OCI-LY7 (cell line): ENCODE data around the gene TMEM52B.

ENCODE experiments used
- EZH2phosphoT487 ChIP-seq: fragments of 200-600 bp; sonication (generic); IDR thresholded peaks from 2 replicates; pipeline ENCODE4 v1.6.1; 2018; ENCODE audit warnings: low read depth, borderline replicate concordance, mild to moderate bottlenecking, mixed run types, antibody characterized with exemption, low read length, moderate library complexity, mixed read lengths
- TF ChIP-seq, protein P1 (sequence below): fragments of 200-600 bp; sonication (generic); conservative IDR thresholded peaks from 2 replicates; pipeline ENCODE4 v1.5.1; 2014; ENCODE audit warnings: mild to moderate bottlenecking, antibody characterized with exemption, low read length, moderate library complexity, mixed read lengths

- TF ChIP-seq, protein P1, sequence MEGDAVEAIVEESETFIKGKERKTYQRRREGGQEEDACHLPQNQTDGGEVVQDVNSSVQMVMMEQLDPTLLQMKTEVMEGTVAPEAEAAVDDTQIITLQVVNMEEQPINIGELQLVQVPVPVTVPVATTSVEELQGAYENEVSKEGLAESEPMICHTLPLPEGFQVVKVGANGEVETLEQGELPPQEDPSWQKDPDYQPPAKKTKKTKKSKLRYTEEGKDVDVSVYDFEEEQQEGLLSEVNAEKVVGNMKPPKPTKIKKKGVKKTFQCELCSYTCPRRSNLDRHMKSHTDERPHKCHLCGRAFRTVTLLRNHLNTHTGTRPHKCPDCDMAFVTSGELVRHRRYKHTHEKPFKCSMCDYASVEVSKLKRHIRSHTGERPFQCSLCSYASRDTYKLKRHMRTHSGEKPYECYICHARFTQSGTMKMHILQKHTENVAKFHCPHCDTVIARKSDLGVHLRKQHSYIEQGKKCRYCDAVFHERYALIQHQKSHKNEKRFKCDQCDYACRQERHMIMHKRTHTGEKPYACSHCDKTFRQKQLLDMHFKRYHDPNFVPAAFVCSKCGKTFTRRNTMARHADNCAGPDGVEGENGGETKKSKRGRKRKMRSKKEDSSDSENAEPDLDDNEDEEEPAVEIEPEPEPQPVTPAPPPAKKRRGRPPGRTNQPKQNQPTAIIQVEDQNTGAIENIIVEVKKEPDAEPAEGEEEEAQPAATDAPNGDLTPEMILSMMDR, result no peak
- TF ChIP-seq EZH2phosphoT487, result no peak
Observed at GRCh38 chr12:10226731-10227130, 47.9 kb downstream of the TMEM52B start.
